AG09319 (cell line): Measurements from ENCODE around the gene VWA8.
"Not testable (repeated sequence)": the region's sequence is repeated elsewhere in the genome, so short reads cannot be mapped to it uniquely, and the experiment has no call there.

Experiments used
- DNase-seq: peaks from one replicate; pipeline ENCODE4 v3.0.0-alpha.2; 2010; ENCODE audit warnings: low read depth; ENCODE audit errors: extremely low read depth
- TF ChIP-seq, protein P1 (sequence below): IDR thresholded peaks from 2 replicates; pipeline ENCODE4 v1.5.1; 2011; ENCODE audit warnings: low read depth, mild to moderate bottlenecking, inconsistent platforms, low read length, moderate library complexity

The VWA8 gene

DNA sequence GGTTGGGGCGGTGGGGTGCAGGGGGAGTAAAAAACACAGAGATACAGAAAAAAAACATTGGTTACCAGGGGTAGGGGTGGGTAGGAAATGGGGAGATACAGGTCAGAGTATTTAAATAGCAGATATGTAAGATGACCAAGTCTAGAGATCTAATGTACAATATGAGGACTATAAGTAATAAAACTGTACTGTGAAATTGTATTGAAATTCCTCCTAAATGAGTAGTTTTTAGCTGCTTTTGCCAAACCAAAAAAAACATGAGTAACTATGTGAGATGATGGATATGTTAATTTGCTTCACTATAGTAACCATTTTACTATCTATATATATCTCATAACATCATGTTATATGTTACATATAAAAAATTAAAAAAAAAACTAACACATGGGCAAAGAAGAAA is 29.6 kb downstream of the VWA8 start:
- TF ChIP-seq, protein P1, sequence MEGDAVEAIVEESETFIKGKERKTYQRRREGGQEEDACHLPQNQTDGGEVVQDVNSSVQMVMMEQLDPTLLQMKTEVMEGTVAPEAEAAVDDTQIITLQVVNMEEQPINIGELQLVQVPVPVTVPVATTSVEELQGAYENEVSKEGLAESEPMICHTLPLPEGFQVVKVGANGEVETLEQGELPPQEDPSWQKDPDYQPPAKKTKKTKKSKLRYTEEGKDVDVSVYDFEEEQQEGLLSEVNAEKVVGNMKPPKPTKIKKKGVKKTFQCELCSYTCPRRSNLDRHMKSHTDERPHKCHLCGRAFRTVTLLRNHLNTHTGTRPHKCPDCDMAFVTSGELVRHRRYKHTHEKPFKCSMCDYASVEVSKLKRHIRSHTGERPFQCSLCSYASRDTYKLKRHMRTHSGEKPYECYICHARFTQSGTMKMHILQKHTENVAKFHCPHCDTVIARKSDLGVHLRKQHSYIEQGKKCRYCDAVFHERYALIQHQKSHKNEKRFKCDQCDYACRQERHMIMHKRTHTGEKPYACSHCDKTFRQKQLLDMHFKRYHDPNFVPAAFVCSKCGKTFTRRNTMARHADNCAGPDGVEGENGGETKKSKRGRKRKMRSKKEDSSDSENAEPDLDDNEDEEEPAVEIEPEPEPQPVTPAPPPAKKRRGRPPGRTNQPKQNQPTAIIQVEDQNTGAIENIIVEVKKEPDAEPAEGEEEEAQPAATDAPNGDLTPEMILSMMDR, result no peak
- no peak for DNase-seq

DNA sequence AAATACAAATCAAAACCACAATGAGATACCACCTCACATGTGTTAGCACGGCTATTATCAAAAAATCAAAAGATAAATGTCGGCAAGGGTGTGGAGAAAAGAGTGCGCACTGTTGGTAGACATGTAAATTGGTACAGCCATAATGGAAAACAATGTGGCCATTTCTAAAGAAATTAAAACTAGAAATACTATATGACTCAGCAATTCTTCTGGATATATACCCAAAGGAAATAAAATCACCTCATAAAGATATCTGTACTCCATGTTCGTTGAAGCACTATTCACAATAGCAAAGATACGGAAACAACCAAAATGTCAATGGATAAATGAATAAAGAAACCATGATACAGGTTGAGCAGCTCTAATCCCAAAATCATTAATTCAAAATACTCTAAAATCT is 30.8 kb downstream of the VWA8 start:
- no peak for DNase-seq
- TF ChIP-seq, protein P1, result no peak

DNA sequence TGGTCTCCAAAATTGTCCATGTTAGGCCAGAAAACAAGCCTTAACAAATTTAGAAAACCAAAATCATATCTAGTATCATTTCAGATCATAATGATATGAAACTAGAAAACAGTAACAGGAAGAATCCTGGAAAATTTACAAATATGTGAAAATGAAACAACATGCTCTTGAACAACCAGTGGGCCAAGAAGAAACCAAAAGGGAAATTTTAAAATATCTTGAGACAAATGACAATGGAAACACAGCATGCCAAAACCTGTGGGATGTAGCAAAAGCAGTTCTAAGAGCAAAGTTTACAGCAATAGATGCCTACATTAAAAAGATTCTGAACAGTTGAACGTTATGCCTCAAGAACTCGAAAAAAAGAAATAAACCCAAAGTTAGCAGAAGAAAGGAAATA is 32.6 kb downstream of the VWA8 start:
- DNase-seq, result no peak
- TF ChIP-seq, protein P1, result no peak

DNA sequence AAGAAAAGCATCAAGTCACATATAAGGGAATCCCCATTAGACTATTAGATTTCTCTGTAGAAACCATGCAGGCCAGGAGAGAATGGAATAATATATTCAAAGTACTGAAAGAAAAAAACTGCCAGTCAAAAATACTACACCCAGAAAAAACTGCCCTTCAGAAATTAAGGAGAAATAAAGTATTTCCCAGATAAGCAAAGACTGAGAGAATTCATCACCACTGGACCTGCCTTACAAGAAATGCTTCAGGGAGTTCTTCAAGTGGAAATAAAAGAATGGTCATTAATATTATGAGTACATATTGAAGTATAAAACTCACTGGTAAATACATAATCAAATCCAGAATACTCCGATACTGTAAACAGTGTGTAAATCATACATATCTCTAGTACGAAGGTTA is 35.9 kb downstream of the VWA8 start:
- TF ChIP-seq, protein P1, result no peak
- DNase-seq, result no peak

DNA sequence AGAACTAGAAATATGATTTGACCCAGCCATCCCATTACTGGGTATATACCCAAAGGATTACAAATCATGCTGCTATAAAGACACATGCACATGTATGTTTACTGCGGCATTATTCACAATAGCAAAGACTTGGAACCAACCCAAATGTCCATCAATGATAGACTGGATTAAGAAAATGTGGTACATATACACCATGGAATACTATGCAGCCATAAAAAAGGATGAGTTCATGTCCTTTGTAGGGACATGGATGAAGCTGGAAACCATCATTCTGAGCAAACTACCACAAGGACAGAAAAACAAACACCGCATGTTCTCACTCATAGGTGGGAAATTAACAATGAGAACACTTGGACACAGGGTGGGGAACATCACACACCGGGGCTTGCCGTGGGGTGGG is 38.0 kb downstream of the VWA8 start:
- not testable (repeated sequence) for DNase-seq

DNA sequence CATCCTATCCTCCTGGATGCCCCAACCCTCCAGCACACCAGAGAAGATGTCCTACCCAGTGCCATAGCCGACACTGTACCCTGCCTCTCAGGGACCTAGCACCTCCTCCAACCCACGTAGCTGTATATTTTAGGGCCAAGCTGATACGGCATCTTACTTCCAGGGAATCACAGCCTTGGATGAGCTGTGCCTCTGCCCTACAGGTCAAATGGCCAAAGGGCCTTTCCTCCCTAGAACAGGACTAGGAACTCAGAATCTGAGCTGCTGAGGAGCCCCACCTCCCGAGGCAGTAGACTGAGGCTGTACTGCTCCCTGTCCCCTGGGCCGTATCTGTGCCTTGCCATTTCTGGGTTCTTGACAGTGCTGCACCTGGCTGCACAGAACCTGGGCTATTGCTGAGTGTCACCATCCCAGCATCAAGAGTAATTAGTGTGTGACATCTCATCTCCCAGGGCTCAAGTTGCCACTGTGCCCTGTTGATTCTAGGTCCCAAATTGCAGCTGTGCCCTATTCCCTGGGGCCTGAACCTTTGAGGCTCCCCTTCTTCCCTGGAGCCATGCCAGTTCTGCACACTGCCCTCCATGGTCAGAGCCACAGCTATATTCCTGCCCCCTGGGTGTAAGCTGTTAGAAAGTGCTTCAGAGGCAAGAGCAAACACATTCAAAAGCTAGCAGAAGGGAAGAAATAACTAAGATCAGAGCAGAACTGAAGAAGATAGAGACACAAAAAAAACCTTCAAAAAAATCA is 41.0 kb downstream of the VWA8 start:
- TF ChIP-seq, protein P1, result no peak
- DNase-seq, result no peak

DNA sequence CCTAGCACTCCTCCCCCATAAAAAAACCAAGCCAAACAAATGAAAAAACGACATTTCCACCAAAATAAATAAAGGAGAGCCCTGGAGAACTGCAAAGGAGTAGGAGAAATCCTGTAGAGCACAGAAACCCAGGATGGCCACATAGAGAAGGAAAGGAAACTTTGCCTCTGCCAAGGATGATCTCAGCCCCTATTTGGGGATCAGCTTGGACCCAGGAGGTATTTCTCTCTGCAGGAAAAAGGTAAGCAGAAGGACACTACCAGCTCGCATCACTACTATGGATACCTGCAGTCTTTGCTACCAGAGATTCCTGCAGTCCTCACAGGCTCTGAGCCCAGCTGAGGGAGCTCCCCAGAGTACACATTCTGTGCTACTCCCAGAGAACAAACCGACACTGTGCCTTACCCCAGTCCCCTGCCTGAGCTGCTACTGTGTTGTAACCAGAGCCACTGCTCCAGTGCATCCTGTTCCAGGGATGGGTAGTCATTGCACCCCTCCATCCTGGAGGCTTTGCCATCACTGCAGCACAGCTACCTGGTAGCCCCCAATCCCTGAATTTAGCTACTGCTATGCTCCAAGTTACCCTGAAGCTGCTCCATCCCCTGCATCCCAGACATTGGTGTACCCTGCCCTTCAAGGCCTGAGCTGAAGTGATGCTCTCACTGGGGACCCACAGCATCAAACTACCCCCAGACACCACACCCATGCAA is 41.7 kb downstream of the VWA8 start:
- no peak for DNase-seq
- TF ChIP-seq, protein P1, result no peak
